Measurements from ENCODE around the gene MT1A.

Gene MT1A

GRCh38 chr16:56681939-56682702 is 43.7 kb downstream of the MT1A start, which contains the start of gene MT1X:
TSS of gene MT1X (plus strand) at chr16:56682470. CDS start at chr16:56682541, 71 bp downstream.
- peak; percentile 92 for DNase-seq

- no peak for DNase-seq
Observed at GRCh38 chr16:56682703-56683397, 44.4 kb downstream of the MT1A start.

GRCh38 chr16:56683424-56684172 is 45.1 kb downstream of the MT1A start:
- no peak for DNase-seq

GRCh38 chr16:56684256-56684925 is 45.9 kb downstream of the MT1A start:
- DNase-seq = no peak

- no peak for DNase-seq
Observed at GRCh38 chr16:56684926-56685590, 46.6 kb downstream of the MT1A start.

- no peak for DNase-seq
Observed at GRCh38 chr16:56686758-56687157, 48.3 kb downstream of the MT1A start.

GRCh38 chr16:56688762-56689161 is 50.3 kb downstream of the MT1A start:
- no peak for DNase-seq

- no peak for DNase-seq
Observed at GRCh38 chr16:56689171-56689570, 50.7 kb downstream of the MT1A start.

Data from stimulated activated CD4-positive, alpha-beta T cell treated with anti-CD3 and anti-CD28 coated beads, Interleukin-4, amount 100 ng/mL, for 1 hour (primary cell).